Psoas muscle (tissue), 8 donors: Measurements from ENCODE around the gene ZBTB16. TPM values are rescaled to one million over a fixed set of nuclear protein-coding genes. Genes with fewer than 3 reads are reported as not detected.
A peak's percentile ranks its signal among the peaks of the same experiment; 100 is the strongest.

Experiments
- ATAC-seq, 4 donors: fragments of 200-7000 bp; cut with Tn5 transposase; one replicate each; pipeline ENCODE4 v1.9.1; 2020; ENCODE audit warnings: moderate library complexity in 3 of 4, mild to moderate bottlenecking in 2 of 4
- DNase-seq, 2 donors: peaks; one replicate each; pipeline ENCODE4 v3.0.0-alpha.2; 2020
- H3K27ac ChIP-seq: fragments of 200-600 bp; one replicate; pipeline ENCODE4 v1.8.0; 2022
- H3K27me3 ChIP-seq, 3 donors: fragments of 200-600 bp in 1 of 3; one replicate each; pipeline versions ENCODE4 v1.6.1 to v1.8.0; 2013 to 2022; ENCODE audit warnings: low read length in 2 of 3, mild to moderate bottlenecking in 2 of 3, moderate library complexity in 1 of 3; ENCODE audit not compliant: insufficient read depth in 3 of 3
- H3K36me3 ChIP-seq, 2 donors: fragments of 200-600 bp in 1 of 2; one replicate each; pipeline versions ENCODE4 v1.6.1 to v1.8.0; 2013 to 2022; ENCODE audit warnings: low read depth in 1 of 2, mild to moderate bottlenecking in 1 of 2, moderate library complexity in 1 of 2; ENCODE audit not compliant: insufficient read depth in 1 of 2
- H3K4me1 ChIP-seq: fragments of 200-600 bp; one replicate; pipeline ENCODE4 v1.8.0; 2022
- H3K4me3 ChIP-seq: fragments of 200-600 bp; one replicate; pipeline ENCODE4 v1.8.0; 2022; ENCODE audit warnings: mild to moderate bottlenecking
- H3K9me3 ChIP-seq: fragments of 200-600 bp; one replicate; pipeline ENCODE4 v1.8.0; 2022
- WGBS, 3 donors: extraction: QIAGEN DNeasy Blood & Tissue Kit; methylation state at CpG; one replicate each; pipeline versions ENCODE4 v1.1.6 to v1.1.7; 2013; 5-methylcytosine and 5-hydroxymethylcytosine counted together
- intact Hi-C, 2 donors: fragments of 100-400 bp; cut with DNase I; formaldehyde crosslinking; loops; one replicate each; pipeline versions ENCODE4 v1.11.0 to v1.14.2; 2022
- polyA plus RNA-seq, 3 donors: library from polyadenylated mRNA; stranded (reverse); fragments of 200-250 nt; gene quantifications; one replicate each; pipeline ENCODE4 v1.2.3, GENCODE V29; 2013
- total RNA-seq, 4 donors: library from RNA; stranded (reverse); fragmentation: NEBNext Ultra II Directional in 2 of 4; extraction: Animal tissue kit (Norgen Biotek cat#: 25700) in 2 of 4; gene quantifications; one replicate each; pipeline versions ENCODE4 v1.2.1 to v1.2.4, GENCODE V29; 2021 to 2023
- TF ChIP-seq, protein P1 (sequence below): fragments of 200-600 bp; IDR thresholded peaks from one replicate; pipeline ENCODE4 v1.8.0; 2022; ENCODE audit warnings: antibody characterized with exemption
- donor health status: healthy with polysubstance abuse.
- donor health status: DM: no; HTN: no; CAD: no; lungs with moderate emphysema.
- donor health status: Bipolar disorder and iron deficiency.
- donor health status: healthy.
- donor health status: DM: yes; HTN: yes; CAD: no.
- donor health status: DM: no; HTN: no; CAD: no.
- donor health status: DM: no; HTN: no; CAD: no.
- donor health status: DM: yes; HTN: yes; CAD: no.

The ZBTB16 gene
- total and polyA plus RNA-seq, 7 donors = 11.7 to 299 (median 89.8) TPM

DNA sequence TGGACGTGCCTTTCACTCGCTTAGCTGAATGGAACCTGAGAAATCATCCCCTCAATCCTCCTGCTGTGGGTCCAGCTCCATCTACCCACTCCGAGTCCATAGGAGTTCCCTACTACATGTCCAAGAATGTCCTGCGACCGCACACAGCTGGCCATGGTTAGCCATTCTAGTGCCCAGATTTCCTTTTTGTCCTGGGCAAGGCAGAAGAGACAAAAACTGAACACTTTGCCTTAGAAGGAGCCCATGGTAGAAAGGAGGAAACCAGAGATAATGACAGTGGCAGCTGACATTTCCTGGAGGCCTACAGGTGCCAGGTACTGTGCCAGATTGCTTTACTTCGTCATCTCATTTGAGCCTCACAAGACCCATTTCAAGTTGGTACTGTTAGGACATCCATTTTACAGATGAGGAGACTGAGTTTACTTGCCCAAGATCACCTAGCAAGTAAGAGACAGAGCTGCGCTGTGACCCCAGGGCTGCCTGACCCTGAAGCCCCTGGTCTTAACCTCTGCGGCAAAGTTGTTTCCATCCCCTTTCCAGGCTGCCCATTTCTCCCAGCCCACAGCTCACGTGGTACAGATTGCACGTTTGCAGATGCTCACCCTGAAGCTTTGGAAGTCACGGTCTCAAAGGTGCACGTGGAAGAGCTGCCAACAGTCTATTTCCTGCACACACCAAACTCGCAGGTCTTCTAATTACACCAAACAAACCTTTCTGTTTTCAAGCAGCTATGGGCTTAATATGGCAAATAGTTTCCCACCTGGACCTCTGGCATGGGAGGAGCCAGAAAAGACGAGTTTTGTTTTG lies 112.7 kb downstream of the ZBTB16 start:
- H3K9me3 ChIP-seq = no peaks in the 10 kb centered on the region
- no peak for DNase-seq
- H3K27me3 ChIP-seq = no peaks in the 10 kb centered on the region
- peak overlapping the region; percentile 99 for H3K27ac ChIP-seq
- intact Hi-C loops = loop anchor here (2.0 to 5.0 kb wide), 2 partner anchors 110 to 111 kb away; no protein-coding TSS in a partner anchor
- 25 to 33% (median 31%) methylated on average over 14 of the region's 14 CpGs for WGBS, 3 donors
- peaks cover 98% of the 10 kb centered on the region for H3K4me1 ChIP-seq
- H3K4me3 ChIP-seq = peak overlapping the region; percentile 42
- TF ChIP-seq, protein P1, sequence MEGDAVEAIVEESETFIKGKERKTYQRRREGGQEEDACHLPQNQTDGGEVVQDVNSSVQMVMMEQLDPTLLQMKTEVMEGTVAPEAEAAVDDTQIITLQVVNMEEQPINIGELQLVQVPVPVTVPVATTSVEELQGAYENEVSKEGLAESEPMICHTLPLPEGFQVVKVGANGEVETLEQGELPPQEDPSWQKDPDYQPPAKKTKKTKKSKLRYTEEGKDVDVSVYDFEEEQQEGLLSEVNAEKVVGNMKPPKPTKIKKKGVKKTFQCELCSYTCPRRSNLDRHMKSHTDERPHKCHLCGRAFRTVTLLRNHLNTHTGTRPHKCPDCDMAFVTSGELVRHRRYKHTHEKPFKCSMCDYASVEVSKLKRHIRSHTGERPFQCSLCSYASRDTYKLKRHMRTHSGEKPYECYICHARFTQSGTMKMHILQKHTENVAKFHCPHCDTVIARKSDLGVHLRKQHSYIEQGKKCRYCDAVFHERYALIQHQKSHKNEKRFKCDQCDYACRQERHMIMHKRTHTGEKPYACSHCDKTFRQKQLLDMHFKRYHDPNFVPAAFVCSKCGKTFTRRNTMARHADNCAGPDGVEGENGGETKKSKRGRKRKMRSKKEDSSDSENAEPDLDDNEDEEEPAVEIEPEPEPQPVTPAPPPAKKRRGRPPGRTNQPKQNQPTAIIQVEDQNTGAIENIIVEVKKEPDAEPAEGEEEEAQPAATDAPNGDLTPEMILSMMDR = no peak
- H3K36me3 ChIP-seq = no peaks in the 10 kb centered on the region
- ATAC-seq = peak in 2 of 4 donors; percentile 1 to 31

DNA sequence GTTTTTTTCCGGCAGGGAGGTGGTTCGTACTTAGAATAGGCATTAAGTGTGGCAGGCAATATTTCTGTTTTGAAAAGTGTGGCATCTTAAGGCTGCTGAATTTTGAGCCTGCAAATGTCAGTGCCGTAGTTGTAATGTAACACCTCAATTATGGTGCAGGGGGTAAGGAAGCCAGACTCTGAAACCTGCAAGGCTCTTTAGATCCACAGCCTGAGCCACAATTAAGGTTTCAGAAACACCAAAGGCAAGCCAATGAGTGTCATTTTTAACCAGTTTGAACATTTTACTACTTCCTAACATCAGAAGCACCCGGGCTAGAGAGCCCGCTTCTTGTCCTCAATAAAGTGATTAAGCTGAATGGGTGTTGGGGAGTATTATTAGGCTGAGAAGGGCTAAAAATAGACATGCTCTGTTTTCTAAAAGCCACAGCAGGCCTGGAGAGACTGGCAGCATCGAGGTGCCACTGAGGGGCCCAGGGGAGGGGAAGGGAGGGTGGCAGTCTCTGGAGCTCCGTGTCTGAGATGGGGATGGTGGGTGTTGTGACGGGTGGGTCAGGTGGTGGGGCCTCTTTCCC lies 113.4 kb downstream of the ZBTB16 start:
- Histone ChIP-seq H3K27me3 (no peaks in the 10 kb centered on the region), H3K36me3 (no peaks in the 10 kb centered on the region), H3K4me3 (peak overlapping the region; percentile 42), H3K27ac (peak overlapping the region; percentile 99), H3K9me3 (no peaks in the 10 kb centered on the region), H3K4me1 (peaks cover 98% of the 10 kb centered on the region)
- intact Hi-C loops = loop anchor here (2.0 to 5.0 kb wide), 2 partner anchors 111 to 112 kb away; no protein-coding TSS in a partner anchor
- peak; percentile 9 to 65 (median 20) for ATAC-seq
- WGBS, 3 donors = 14 to 28% (median 20%) methylated on average over 8 of the region's 8 CpGs
- DNase-seq = peak in 1 of 2 donors; percentile 80
- TF ChIP-seq, protein P1 = no peak

DNA sequence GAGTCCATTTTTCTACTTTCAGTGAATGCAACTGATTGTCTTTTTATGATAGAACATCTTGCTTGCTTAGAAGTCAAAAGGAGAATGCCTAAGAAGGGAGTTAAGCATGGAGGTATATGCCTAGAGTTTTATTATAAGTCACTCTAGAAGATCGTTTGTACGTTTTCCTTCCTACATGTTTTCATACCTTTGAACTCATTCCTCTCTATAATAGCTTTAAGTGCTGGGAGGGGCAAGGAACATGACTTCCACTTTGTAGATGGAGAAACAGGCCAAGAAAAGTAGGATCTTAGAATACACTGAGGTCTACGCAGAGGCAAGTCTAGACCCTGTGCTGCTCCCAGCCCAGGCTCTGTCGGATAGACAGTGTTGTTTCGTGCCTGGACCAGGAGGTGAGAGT lies 114.3 kb downstream of the ZBTB16 start:
- no peaks in the 10 kb centered on the region for H3K36me3 ChIP-seq
- peak overlapping the region; percentile 99 for H3K27ac ChIP-seq
- ATAC-seq (no peak), DNase-seq (peak in 1 of 2 donors; percentile 28)
- TF ChIP-seq, protein P1 = no peak
- H3K27me3 ChIP-seq = no peaks in the 10 kb centered on the region
- no peaks in the 10 kb centered on the region for H3K9me3 ChIP-seq
- peak overlapping the region; percentile 42 for H3K4me3 ChIP-seq
- peaks cover 98% of the 10 kb centered on the region for H3K4me1 ChIP-seq
- intact Hi-C loops = loop anchor here (2.0 to 5.0 kb wide), 2 partner anchors 112 to 113 kb away; no protein-coding TSS in a partner anchor
- WGBS, 3 donors = 59 to 86% (median 63%) methylated on average over 5 of the region's 5 CpGs

DNA sequence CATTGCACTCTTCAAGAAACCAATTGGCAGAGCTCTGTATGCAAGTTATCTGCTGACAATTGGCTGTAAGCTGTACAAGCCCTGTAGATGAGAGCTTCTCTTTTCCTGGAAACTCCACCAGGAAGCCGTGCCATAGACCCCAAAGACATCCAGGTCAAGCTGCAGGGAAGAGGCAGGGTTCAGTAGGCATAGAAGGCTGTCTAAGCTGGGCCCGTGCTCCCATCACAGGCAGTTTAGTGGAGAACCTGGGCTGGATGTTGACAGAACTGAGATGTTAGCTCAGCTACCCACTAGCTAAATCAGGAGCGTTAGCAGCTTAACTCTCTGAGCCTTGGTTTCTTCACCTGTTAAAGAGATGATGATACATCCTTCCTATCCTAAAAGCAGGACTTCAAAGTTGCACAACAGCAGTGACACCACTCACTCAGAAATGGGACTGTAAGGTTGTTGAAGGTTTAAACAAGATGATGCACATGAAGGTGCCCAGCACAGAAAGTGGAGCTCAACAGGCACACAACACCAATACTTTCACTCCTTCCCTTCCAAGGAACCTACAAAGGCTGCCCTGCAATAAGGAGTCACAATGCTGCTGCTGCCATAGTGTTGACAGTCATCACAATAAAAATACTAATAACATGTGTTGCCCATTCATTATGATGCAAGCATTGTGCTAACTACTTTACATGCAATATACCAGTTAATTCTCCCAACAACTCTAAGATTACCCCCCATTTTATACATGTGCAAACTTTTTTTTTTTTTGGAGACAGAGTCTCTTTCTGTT lies 115.4 kb downstream of the ZBTB16 start:
- H3K4me1 ChIP-seq = peaks cover 96% of the 10 kb centered on the region

More for the DNA sequence above, 115.4 kb downstream of the ZBTB16 start:
- WGBS, 3 donors = 28 to 75% (median 45%) methylated on average over 3 of the region's 3 CpGs
- Histone ChIP-seq H3K4me3 (no peak overlapping the region), H3K36me3 (no peaks in the 10 kb centered on the region), H3K27ac (peak overlapping the region; percentile 99), H3K9me3 (no peaks in the 10 kb centered on the region), H3K27me3 (no peaks in the 10 kb centered on the region)
- DNase-seq (peak; percentile 24 to 65), ATAC-seq (peak; percentile 14 to 38 (median 34))
- TF ChIP-seq, protein P1 = no peak
- intact Hi-C loops = loop anchor here in 1 of 2 donors (5.0 kb wide), 1 partner anchor 113 kb away; no protein-coding TSS in a partner anchor
